ENCODE data around the gene GALP. TPM values are rescaled to one million over a fixed set of nuclear protein-coding genes. Genes with fewer than 3 reads are reported as not detected.

GALP gene
- total RNA-seq, 6 experiments from 2014 or later: 0.42 to 0.46 TPM; not detected in 4

DNA sequence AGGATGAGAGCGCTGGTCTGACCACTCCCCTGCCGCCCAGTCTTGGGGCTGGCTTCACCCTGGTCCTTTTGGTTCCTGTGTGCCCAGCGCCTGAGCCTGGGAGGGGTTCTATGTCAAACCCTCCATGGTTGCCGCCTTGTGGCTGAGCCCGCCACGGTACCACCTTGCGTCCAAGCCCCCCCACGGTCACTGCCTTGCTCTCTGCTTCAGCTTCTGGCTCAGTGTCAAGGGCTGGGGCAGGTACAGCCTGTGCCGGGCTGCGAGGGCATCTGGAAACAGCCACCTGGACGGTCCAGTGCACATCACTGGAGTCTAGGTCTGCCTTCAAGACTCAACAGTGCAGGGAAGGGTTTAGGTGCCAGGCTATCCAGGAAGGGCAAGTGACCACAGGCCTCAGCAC, 14.3 kb upstream of the GALP start:
- TF ChIP-seq POLR2A (IDR thresholded peaks at IDR 0.05): no peak
- TF ChIP-seq, protein P1, sequence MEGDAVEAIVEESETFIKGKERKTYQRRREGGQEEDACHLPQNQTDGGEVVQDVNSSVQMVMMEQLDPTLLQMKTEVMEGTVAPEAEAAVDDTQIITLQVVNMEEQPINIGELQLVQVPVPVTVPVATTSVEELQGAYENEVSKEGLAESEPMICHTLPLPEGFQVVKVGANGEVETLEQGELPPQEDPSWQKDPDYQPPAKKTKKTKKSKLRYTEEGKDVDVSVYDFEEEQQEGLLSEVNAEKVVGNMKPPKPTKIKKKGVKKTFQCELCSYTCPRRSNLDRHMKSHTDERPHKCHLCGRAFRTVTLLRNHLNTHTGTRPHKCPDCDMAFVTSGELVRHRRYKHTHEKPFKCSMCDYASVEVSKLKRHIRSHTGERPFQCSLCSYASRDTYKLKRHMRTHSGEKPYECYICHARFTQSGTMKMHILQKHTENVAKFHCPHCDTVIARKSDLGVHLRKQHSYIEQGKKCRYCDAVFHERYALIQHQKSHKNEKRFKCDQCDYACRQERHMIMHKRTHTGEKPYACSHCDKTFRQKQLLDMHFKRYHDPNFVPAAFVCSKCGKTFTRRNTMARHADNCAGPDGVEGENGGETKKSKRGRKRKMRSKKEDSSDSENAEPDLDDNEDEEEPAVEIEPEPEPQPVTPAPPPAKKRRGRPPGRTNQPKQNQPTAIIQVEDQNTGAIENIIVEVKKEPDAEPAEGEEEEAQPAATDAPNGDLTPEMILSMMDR (IDR thresholded peaks at IDR 0.05): no peak
- Histone ChIP-seq H3K4me1 (no peaks in the 10 kb centered on the region), H3K36me3 (peaks cover 0 to 13% (median 2%) of the 10 kb centered on the region in 4 donors), H3K27ac (no peak overlapping the region), H3K4me3 (no peak overlapping the region), H3K27me3 (no peaks in the 10 kb centered on the region), H3K9me3 (no peaks in the 10 kb centered on the region)
- ATAC-seq: peak in 2 of 4 donors; percentile 8
- no CpG with 5 or more reads among the region's 11 CpGs for whole genome bisulfite sequencing (ENCODE audit: insufficient coverage, low coverage, low lambda C conversion rate, missing lambda C conversion rate)
- intact Hi-C loops (cut with DNase I): loop anchor here in 1 of 2 donors (10.0 kb wide), 2 partner anchors 57 to 73 kb away; no protein-coding TSS in a partner anchor
- no peak for DNase-seq

DNA sequence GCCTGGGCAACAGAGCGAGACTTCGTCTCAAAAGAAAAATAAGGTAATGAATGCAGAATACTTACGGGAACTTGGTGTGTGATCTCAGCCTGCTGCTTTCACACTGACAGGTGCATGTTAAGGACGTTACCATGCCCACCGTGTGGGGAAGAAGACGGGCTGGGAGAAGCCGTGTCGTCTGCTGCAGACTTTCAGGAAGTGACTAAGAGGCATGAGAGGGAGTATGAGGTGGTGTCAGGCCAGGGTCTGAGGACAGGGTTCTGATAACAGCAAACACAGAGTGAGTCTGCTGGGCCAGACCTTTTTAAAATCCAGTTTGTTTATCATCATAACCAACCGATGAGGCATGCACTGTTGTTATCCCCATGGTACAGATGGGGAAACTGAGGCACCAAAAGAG, 13.6 kb upstream of the GALP start:
- WGBS (ENCODE audit: insufficient coverage, low coverage, low lambda C conversion rate, missing lambda C conversion rate): 58% methylated on average over 6 of the region's 9 CpGs
- peak in 1 of 4 donors; percentile 14 for ATAC-seq
- TF ChIP-seq POLR2A (IDR thresholded peaks at IDR 0.05): no peak
- TF ChIP-seq, protein P1 (IDR thresholded peaks at IDR 0.05): no peak
- no peak for DNase-seq
- Histone ChIP-seq H3K27me3 (no peaks in the 10 kb centered on the region), H3K9me3 (no peaks in the 10 kb centered on the region), H3K36me3 (peaks cover 0 to 13% (median 2%) of the 10 kb centered on the region in 4 donors), H3K4me1 (no peaks in the 10 kb centered on the region), H3K4me3 (no peak overlapping the region), H3K27ac (no peak overlapping the region)
- intact Hi-C loops (cut with DNase I): loop anchor here in 1 of 2 donors (10.0 kb wide), 2 partner anchors 57 to 73 kb away; no protein-coding TSS in a partner anchor

DNA sequence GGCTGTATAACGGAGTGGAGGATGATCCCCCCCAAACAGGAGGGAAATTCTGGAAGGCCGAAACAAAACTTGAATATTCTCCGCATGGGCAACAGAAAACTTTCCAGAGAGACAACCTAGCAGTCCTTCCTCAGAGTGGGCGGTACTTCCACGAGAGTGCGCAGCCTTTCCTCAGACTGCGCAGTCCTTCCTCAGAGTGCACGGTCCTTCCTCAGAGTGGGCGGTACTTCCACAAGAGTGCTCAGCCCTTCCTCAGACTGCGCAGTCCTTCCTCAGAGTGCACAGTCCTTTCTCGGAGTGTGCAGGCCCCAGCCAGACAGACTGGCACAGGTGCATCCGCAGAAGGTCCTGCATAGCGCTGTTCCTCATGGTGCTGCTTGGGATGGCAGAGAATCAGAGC, 12.7 kb upstream of the GALP start:
- H3K9me3 ChIP-seq: no peaks in the 10 kb centered on the region
- DNase-seq: no peak
- intact Hi-C loops (cut with DNase I): loop anchor here in 1 of 2 donors (10.0 kb wide), 2 partner anchors 58 to 72 kb away; no protein-coding TSS in a partner anchor
- TF ChIP-seq, protein P1 (IDR thresholded peaks at IDR 0.05): no peak
- TF ChIP-seq POLR2A (IDR thresholded peaks at IDR 0.05): no peak
- H3K4me1 ChIP-seq: no peaks in the 10 kb centered on the region
- no peak overlapping the region for H3K4me3 ChIP-seq
- no peaks in the 10 kb centered on the region for H3K27me3 ChIP-seq
- no peak overlapping the region for H3K27ac ChIP-seq
- ATAC-seq: no peak
- WGBS (ENCODE audit: insufficient coverage, low coverage, low lambda C conversion rate, missing lambda C conversion rate): 95% methylated on average over 9 of the region's 13 CpGs
- H3K36me3 ChIP-seq: peaks cover 0 to 13% (median 2%) of the 10 kb centered on the region in 4 donors

DNA sequence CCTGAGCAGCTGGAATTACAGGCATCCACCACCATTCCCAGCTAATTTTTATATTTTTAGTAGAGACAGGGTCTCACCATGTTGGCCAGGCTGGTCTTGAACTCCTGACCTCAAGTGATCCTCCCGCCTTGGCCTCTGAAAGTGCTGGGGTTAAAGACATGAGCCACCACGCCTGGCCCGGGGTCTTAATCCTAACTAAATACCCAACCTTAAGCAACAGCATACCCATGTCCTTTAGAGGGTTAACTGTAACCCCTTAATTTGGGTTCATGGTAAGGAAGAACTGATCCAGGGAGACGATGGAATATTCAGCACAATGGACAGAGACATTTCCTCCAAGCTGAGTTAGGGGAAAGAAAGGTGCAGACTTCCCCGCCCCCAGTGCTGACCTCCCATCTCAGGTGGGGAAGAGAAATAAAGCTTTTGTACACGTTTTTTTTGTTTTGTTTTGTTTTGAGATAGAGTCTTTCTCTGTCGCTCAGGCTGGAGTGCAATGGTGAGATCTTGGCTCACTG, 8.7 kb upstream of the GALP start:
- no peak overlapping the region for H3K27ac ChIP-seq
- H3K27me3 ChIP-seq: no peaks in the 10 kb centered on the region
- TF ChIP-seq, protein P1 (IDR thresholded peaks at IDR 0.05): no peak
- no peak for TF ChIP-seq POLR2A (IDR thresholded peaks at IDR 0.05)
- H3K9me3 ChIP-seq: no peaks in the 10 kb centered on the region
- ATAC-seq (no peak), DNase-seq (no peak)
- no peaks in the 10 kb centered on the region for H3K36me3 ChIP-seq
- H3K4me3 ChIP-seq: no peak overlapping the region
- intact Hi-C loops (cut with DNase I): loop anchor here in 1 of 2 donors (10.0 kb wide), 2 partner anchors 62 to 68 kb away; no protein-coding TSS in a partner anchor
- WGBS (ENCODE audit: insufficient coverage, low coverage, low lambda C conversion rate, missing lambda C conversion rate): 38% methylated on average over 7 of the region's 7 CpGs
- H3K4me1 ChIP-seq: peaks cover 0 to 4% (median 0%) of the 10 kb centered on the region in 4 donors

Measured in right lobe of liver (tissue), 6 donors.